Measurements from ENCODE around the gene TMEM184A. TPM values are rescaled to one million over a fixed set of nuclear protein-coding genes. Genes with fewer than 3 reads are reported as not detected.

Gene TMEM184A
- total and polyA plus RNA-seq, 10 of the 15 experiments (the other 5 are each of a cell fraction or from before 2014, with no cell fraction given) = 0.04 to 0.15 TPM; not detected in 8

DNA sequence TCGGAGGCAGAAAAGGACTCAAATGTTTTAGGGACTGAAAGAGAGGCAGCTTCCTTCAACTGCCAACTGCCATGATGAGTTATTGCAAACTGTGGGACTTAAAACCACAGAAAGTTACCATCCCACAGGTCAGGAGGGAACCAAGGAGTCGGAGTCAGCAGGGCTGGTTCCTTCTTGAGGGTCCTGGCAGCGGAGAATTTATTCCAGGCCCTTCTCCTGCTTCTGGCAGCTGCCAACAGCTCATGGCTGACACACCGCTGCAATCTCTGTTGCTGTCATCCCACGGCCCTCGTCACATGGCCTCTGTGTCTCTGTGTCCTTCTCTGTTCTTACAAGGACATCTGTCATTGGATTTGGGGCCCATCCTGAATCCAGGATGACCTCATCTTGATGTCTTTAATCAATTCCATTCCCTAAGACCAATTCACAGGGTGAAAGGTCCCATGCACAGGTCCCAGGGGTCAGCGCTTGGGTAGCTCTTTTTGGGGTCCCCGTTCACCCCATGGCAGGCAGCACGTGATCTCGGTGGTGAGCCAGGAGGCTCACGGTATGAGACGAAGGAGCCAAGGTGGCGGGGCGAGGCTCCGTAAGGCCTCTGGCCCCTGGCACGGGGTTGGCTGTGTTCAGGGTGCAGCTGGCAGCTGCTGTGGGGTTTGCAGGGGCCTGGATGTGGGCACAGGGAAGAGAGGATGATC, 41.2 kb upstream of the TMEM184A start:
- FAIRE-seq (no peak), ATAC-seq (no peak), DNase-seq (ENCODE audit: low read depth, low spot score) (no peak)
- Histone ChIP-seq H2AFZ (ENCODE audit: control insufficient read depth, low read depth, low read length) (no peak overlapping the region), H3K27me3 (replicated peaks in 1 of 2; ENCODE audit: control insufficient read depth in 2 of 2, insufficient read depth in 2 of 2, low read length in 1 of 2) (no peaks in the 10 kb centered on the region), H3K4me3 (no peak overlapping the region), H3K9ac (ENCODE audit: control insufficient read depth, insufficient read depth, low read length) (no peak overlapping the region), H3K4me2 (ENCODE audit: control insufficient read depth, insufficient read depth) (no peak overlapping the region), H3K9me3 (replicated peaks; ENCODE audit: control insufficient read depth, insufficient read depth, low read length) (no peaks in the 10 kb centered on the region; the same call in 2 of the 3 replicates), H3K36me3 (ENCODE audit: control insufficient read depth in 2 of 2, insufficient read depth in 2 of 2, low read length in 1 of 2) (no peaks in the 10 kb centered on the region), H4K20me1 (ENCODE audit: control insufficient read depth, insufficient read depth) (no peaks in the 10 kb centered on the region), H3K79me2 (ENCODE audit: control insufficient read depth, insufficient read depth, low read length) (no peaks in the 10 kb centered on the region), H3K27ac (ENCODE audit: control insufficient read depth, insufficient read depth) (no peak overlapping the region), H3K4me1 (ENCODE audit: control insufficient read depth, insufficient read depth, low read length) (no peaks in the 10 kb centered on the region)
- in situ Hi-C loops (cut with MboI) = no loop called here
- no peak for TF ChIP-seq SUPT20H (IDR thresholded peaks at IDR 0.05; ENCODE audit: borderline replicate concordance, control insufficient read depth, low read depth, low read length)
- TF ChIP-seq FOS (IDR thresholded peaks at IDR 0.05; ENCODE audit: borderline replicate concordance, extremely low read depth, insufficient read length) = no peak
- TF ChIP-seq POLR2A (IDR thresholded peaks at IDR 0.05; ENCODE audit: low read depth, low read length) = no peak
- no peak for TF ChIP-seq CREM (IDR thresholded peaks at IDR 0.05; ENCODE audit: low read depth)
- no peak for TF ChIP-seq BCL11A (IDR thresholded peaks at IDR 0.05; ENCODE audit: low read depth, low read length)
- TF ChIP-seq BMI1 (IDR thresholded peaks at IDR 0.05; ENCODE audit: borderline replicate concordance) = no peak
- TF ChIP-seq, protein P1, sequence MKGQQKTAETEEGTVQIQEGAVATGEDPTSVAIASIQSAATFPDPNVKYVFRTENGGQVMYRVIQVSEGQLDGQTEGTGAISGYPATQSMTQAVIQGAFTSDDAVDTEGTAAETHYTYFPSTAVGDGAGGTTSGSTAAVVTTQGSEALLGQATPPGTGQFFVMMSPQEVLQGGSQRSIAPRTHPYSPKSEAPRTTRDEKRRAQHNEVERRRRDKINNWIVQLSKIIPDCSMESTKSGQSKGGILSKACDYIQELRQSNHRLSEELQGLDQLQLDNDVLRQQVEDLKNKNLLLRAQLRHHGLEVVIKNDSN (IDR thresholded peaks at IDR 0.05; ENCODE audit: borderline replicate concordance, extremely low read length, insufficient read depth, low read depth, low read length) = no peak
- no peak for TF ChIP-seq JUND (IDR thresholded peaks at IDR 0.05; ENCODE audit: low read depth, low read length)
- TF ChIP-seq LARP7 (IDR thresholded peaks at IDR 0.05) = no peak
- TF ChIP-seq, protein P2, sequence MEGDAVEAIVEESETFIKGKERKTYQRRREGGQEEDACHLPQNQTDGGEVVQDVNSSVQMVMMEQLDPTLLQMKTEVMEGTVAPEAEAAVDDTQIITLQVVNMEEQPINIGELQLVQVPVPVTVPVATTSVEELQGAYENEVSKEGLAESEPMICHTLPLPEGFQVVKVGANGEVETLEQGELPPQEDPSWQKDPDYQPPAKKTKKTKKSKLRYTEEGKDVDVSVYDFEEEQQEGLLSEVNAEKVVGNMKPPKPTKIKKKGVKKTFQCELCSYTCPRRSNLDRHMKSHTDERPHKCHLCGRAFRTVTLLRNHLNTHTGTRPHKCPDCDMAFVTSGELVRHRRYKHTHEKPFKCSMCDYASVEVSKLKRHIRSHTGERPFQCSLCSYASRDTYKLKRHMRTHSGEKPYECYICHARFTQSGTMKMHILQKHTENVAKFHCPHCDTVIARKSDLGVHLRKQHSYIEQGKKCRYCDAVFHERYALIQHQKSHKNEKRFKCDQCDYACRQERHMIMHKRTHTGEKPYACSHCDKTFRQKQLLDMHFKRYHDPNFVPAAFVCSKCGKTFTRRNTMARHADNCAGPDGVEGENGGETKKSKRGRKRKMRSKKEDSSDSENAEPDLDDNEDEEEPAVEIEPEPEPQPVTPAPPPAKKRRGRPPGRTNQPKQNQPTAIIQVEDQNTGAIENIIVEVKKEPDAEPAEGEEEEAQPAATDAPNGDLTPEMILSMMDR (IDR thresholded peaks at IDR 0.05 in 2 of 3, conservative IDR thresholded peaks at IDR 0.05 in 1 of 3; ENCODE audit: control insufficient read depth in 2 of 3, extremely low read depth in 1 of 3, insufficient read depth in 1 of 3, low read depth in 3 of 3, low read length in 3 of 3) = no peak
- TF ChIP-seq CEBPB (IDR thresholded peaks at IDR 0.05; ENCODE audit: borderline replicate concordance in 1 of 2, low read depth in 2 of 2, low read length in 2 of 2) = no peak
- TF ChIP-seq ZSCAN29 (IDR thresholded peaks at IDR 0.05) = no peak
- no peak for TF ChIP-seq BACH1 (IDR thresholded peaks at IDR 0.05; ENCODE audit: borderline replicate concordance)
- no peak for TF ChIP-seq KDM1A (IDR thresholded peaks at IDR 0.05; ENCODE audit: borderline replicate concordance)
- TF ChIP-seq SREBF2 (IDR thresholded peaks at IDR 0.05; ENCODE audit: low read length) = no peak
- no peak for TF ChIP-seq RB1 (IDR thresholded peaks at IDR 0.05; ENCODE audit: borderline replicate concordance)
- no peak for TF ChIP-seq YY1 (IDR thresholded peaks at IDR 0.05; ENCODE audit: low read depth, low read length)
- no peak for TF ChIP-seq SMAD5 (IDR thresholded peaks at IDR 0.05; ENCODE audit: low read depth)
- TF ChIP-seq KAT2A (conservative IDR thresholded peaks at IDR 0.05; ENCODE audit: control insufficient read depth, low read depth, low read length) = no peak
- ChIA-PET CTCF (no interaction called here), SMC1A (ENCODE audit: uncharacterized antibody, unreplicated experiment) (no interaction called here), RAD21 (ENCODE audit: unreplicated experiment) (no interaction called here), POLR2A (no interaction called here)
- WGBS (ENCODE audit: insufficient coverage, insufficient replicate concordance, low lambda C conversion rate, missing lambda C conversion rate) = 42% methylated on average over 16 of the region's 16 CpGs
- intact Hi-C loops (cut with micrococcal nuclease; ENCODE audit: unreplicated experiment) = no loop called here
- BruUV-seq (replicated peaks) = no TSS peak

Measured in GM12878 (cell line).